SK-N-SH (cell line): ENCODE results near the gene SUPT4H1. TPM values are rescaled to one million over a fixed set of nuclear protein-coding genes. Genes with fewer than 3 reads are reported as not detected.

Source experiments
- CTCF ChIA-PET: fragments of 300-600, 350-600 bp; formaldehyde crosslinking; extraction: SDS; loops from one replicate; lab custom pipeline; 2021; lab: Yijun Ruan, JAX
- POLR2A ChIA-PET: fragments of 350-600 bp; sonication (Branson Sonifier 250); formaldehyde crosslinking; extraction: SDS; loops from one replicate; lab custom pipeline; 2020; ENCODE audit warnings: antibody characterized with exemption, inconsistent platforms; lab: Yijun Ruan, JAX
- DNase-seq: peaks from one replicate; pipeline ENCODE4 v3.0.0; 2012
- H2AFZ ChIP-seq: fragments of 200-600 bp; sonication (generic); 2 replicates; pipeline ENCODE4 v1.8.1; 2016; ENCODE audit warnings: antibody characterized with exemption, mild to moderate bottlenecking, low read depth
- H3F3A ChIP-seq: fragments of 200-600 bp; sonication (generic); replicated peaks from 2 replicates; pipeline ENCODE3; 2016; ENCODE audit warnings: antibody characterized with exemption, mild to moderate bottlenecking; ENCODE audit not compliant: insufficient read depth
- H3K27ac ChIP-seq, 2 experiments: fragments of 200-500 bp in 1 of 2; fragments of 200-600 bp in 1 of 2; sonication (Bioruptor generic) in 1 of 2; sonication (generic), shearing (Covaris generic) in 1 of 2; 2 replicates each; pipeline versions ENCODE4 v1.5.1 to v1.6.1; 2014 to 2016; ENCODE audit warnings: low read depth in 2 of 2, inconsistent platforms in 1 of 2, low read length in 1 of 2, mild to moderate bottlenecking in 1 of 2, mixed read lengths in 1 of 2
- H3K27me3 ChIP-seq: fragments of 200-600 bp; sonication (generic), shearing (Covaris generic); 2 replicates; pipeline ENCODE4 v1.6.1; 2016; ENCODE audit warnings: mixed run types; ENCODE audit not compliant: insufficient read depth
- H3K36me3 ChIP-seq, 2 experiments: fragments of 200-500 bp in 1 of 2; fragments of 200-600 bp in 1 of 2; sonication (Bioruptor generic) in 1 of 2; sonication (generic) in 1 of 2; replicated peaks in 1 of 2; 2 replicates each; pipeline versions ENCODE3 to v1.5.1; 2014 to 2016; ENCODE audit warnings: low read length in 1 of 2, mild to moderate bottlenecking in 1 of 2; ENCODE audit not compliant: insufficient read depth in 2 of 2, control insufficient read depth in 1 of 2
- H3K4me1 ChIP-seq, 2 experiments: fragments of 200-500 bp in 1 of 2; fragments of 200-600 bp in 1 of 2; sonication (Bioruptor generic) in 1 of 2; sonication (generic), shearing (Covaris generic) in 1 of 2; 2 replicates each; pipeline versions ENCODE4 v1.5.1 to v1.6.1; 2014 to 2016; ENCODE audit warnings: low read depth in 1 of 2, low read length in 1 of 2, mixed run types in 1 of 2; ENCODE audit not compliant: insufficient read depth in 2 of 2, control insufficient read depth in 1 of 2
- H3K4me2 ChIP-seq: fragments of 200-600 bp; sonication (generic), shearing (Covaris generic); 2 replicates; pipeline ENCODE4 v1.6.1; 2017; ENCODE audit warnings: mixed run types
- H3K4me3 ChIP-seq, 2 experiments: fragments of 200-500 bp in 1 of 2; fragments of 200-600 bp in 1 of 2; sonication (Bioruptor generic) in 1 of 2; sonication (generic), shearing (Covaris generic) in 1 of 2; 2 replicates each; pipeline versions ENCODE4 v1.5.1 to v1.8.1; 2014 to 2016; ENCODE audit warnings: low read depth in 2 of 2, inconsistent platforms in 1 of 2, low read length in 1 of 2, mild to moderate bottlenecking in 1 of 2, mixed read lengths in 1 of 2, moderate library complexity in 1 of 2
- H3K79me2 ChIP-seq: fragments of 200-600 bp; sonication (generic); 2 replicates; pipeline ENCODE4 v1.8.1; 2017; ENCODE audit warnings: mild to moderate bottlenecking; ENCODE audit not compliant: insufficient read depth
- H3K9ac ChIP-seq: fragments of 200-600 bp; sonication (generic); 2 replicates; pipeline ENCODE4 v1.6.1; 2017; ENCODE audit warnings: mixed run types
- H3K9me2 ChIP-seq: fragments of 200-600 bp; sonication (generic); 2 replicates; pipeline ENCODE4 v1.6.1; 2017; ENCODE audit warnings: mixed run types
- H3K9me3 ChIP-seq: fragments of 200-600 bp; sonication (generic); 2 replicates; pipeline ENCODE4 v1.6.1; 2017; ENCODE audit warnings: mixed run types, mild to moderate bottlenecking, moderate library complexity
- H4K20me1 ChIP-seq: fragments of 200-600 bp; sonication (generic); 2 replicates; pipeline ENCODE4 v1.6.1; 2017; ENCODE audit warnings: mild to moderate bottlenecking, mixed run types; ENCODE audit not compliant: insufficient read depth
- EZH2phosphoT487 ChIP-seq: fragments of 200-600 bp; sonication (generic); IDR thresholded peaks from 2 replicates; pipeline ENCODE4 v1.6.1; 2017; ENCODE audit warnings: low read depth, mixed run types, mild to moderate bottlenecking, antibody characterized with exemption, moderate library complexity, borderline replicate concordance
- FOSL2 ChIP-seq: IDR thresholded peaks from 2 replicates; pipeline ENCODE4 v1.4.0; 2012; ENCODE audit warnings: low read depth, mild to moderate bottlenecking, moderate library complexity, borderline replicate concordance
- FOXJ3 ChIP-seq: sonication (generic); formaldehyde crosslinking; IDR thresholded peaks from 2 replicates; pipeline ENCODE4 v1.5.1; 2020; ENCODE audit warnings: mild to moderate bottlenecking, missing genetic modification reagents
- IRF3 ChIP-seq: fragments of 150-350 bp; IDR thresholded peaks from 2 replicates; pipeline ENCODE4 v1.6.1; 2016; ENCODE audit warnings: mild to moderate bottlenecking, low read depth, low read length
- MXI1 ChIP-seq: IDR thresholded peaks from 2 replicates; pipeline ENCODE4 v1.6.1; 2012; ENCODE audit warnings: mild to moderate bottlenecking, low read depth, low read length, improper control_type of control experiment
- NFIC ChIP-seq: IDR thresholded peaks from 2 replicates; pipeline ENCODE4 v1.4.0; 2012; ENCODE audit warnings: borderline replicate concordance
- POLR2AphosphoS5 ChIP-seq: IDR thresholded peaks from 2 replicates; pipeline ENCODE4 v1.6.1; 2012; ENCODE audit warnings: low read depth, low read length
- RCOR1 ChIP-seq: fragments of 150-350 bp; IDR thresholded peaks from 2 replicates; pipeline ENCODE4 v1.6.1; 2017; ENCODE audit warnings: antibody characterized with exemption, low read length
- SIN3A ChIP-seq: IDR thresholded peaks from 2 replicates; pipeline ENCODE4 v1.6.1; 2012; ENCODE audit warnings: low read depth, mild to moderate bottlenecking, low read length, moderate library complexity, borderline replicate concordance
- WGBS: methylation state at CpG from one replicate; pipeline ENCODE4 v1.1.6; 2017; ENCODE audit warnings: low lambda C conversion rate; 5-methylcytosine and 5-hydroxymethylcytosine counted together
- polyA plus RNA-seq, 3 experiments: library from polyadenylated mRNA; depleted of rRNA; stranded (reverse); fragments of >200 nt; gene quantifications; 2 replicates each; pipeline ENCODE4 v1.2.3, GENCODE V29; 2012

The SUPT4H1 gene
- polyA plus RNA-seq, 1 of the 3 experiments (the other 2 are of a cell fraction), result 165 TPM

- H3K79me2 ChIP-seq, result no peaks in the 10 kb centered on the region
- CTCF ChIA-PET, result interaction anchor here (0.6 to 2.3 kb wide), 11 partner anchors 10 to 206 kb away, joined by 3 to 16 read pairs (median 3); partner anchors contain the start of gene MTMR4
- 57% methylated on average over 13 of the region's 20 CpGs for WGBS
- no peak overlapping the region for H3K9ac ChIP-seq
- POLR2A ChIA-PET, result no interaction called here
- no peak overlapping the region for H3K4me2 ChIP-seq
- H3K27ac ChIP-seq, result no peak overlapping the region
- peak; percentile 26 for DNase-seq
- H3K4me3 ChIP-seq, result no peak overlapping the region
- H2AFZ ChIP-seq, result no peak overlapping the region
- no peaks in the 10 kb centered on the region for H3K9me3 ChIP-seq
- H3F3A ChIP-seq, result no peaks in the 10 kb centered on the region
- no peaks in the 10 kb centered on the region for H4K20me1 ChIP-seq
- no peaks in the 10 kb centered on the region for H3K36me3 ChIP-seq
- no peaks in the 10 kb centered on the region for H3K9me2 ChIP-seq
- peaks cover 0 to 3% of the 10 kb centered on the region in 2 experiments; a peak in 1 of 4 replicates for H3K4me1 ChIP-seq
- TF ChIP-seq FOSL2 (no peak), SIN3A (no peak), MXI1 (no peak), EZH2phosphoT487 (no peak), POLR2AphosphoS5 (no peak), RCOR1 (no peak), FOXJ3 (CRISPR knock-in tag) (no peak), NFIC (no peak)
- no peaks in the 10 kb centered on the region for H3K27me3 ChIP-seq
Observed at GRCh38 chr17:58307468-58308172, 44.4 kb downstream of the SUPT4H1 start.

- Histone ChIP-seq H3K27me3 (peaks cover 6% of the 10 kb centered on the region; the same call in 1 of the 2 replicates), H3K9me2 (no peaks in the 10 kb centered on the region), H3K4me1 (peaks cover 0 to 3% of the 10 kb centered on the region in 2 experiments; a peak in 1 of 4 replicates), H3K4me2 (no peak overlapping the region), H2AFZ (no peak overlapping the region), H3K4me3 (no peak overlapping the region), H3K27ac (no peak overlapping the region), H3K79me2 (no peaks in the 10 kb centered on the region), H3K36me3 (no peaks in the 10 kb centered on the region), H3K9me3 (no peaks in the 10 kb centered on the region), H3K9ac (no peak overlapping the region), H3F3A (no peaks in the 10 kb centered on the region), H4K20me1 (no peaks in the 10 kb centered on the region)
- ChIA-PET POLR2A (interaction anchor here (1.9 kb wide), 1 partner anchor 46 kb away, joined by 4 read pairs; the partner anchor contains the start of gene SUPT4H1), CTCF (interaction anchor here (1.2 to 3.4 kb wide), 6 partner anchors 8 to 44 kb away, joined by 3 to 21 read pairs (median 7); no protein-coding TSS in a partner anchor)
- WGBS, result 60% methylated on average over 16 of the region's 19 CpGs
- DNase-seq, result peak; percentile 28
- TF ChIP-seq IRF3, result no peak
Observed at GRCh38 chr17:58306131-58306951, 45.7 kb downstream of the SUPT4H1 start.
